ENCODE data around the gene GALE.

- no peak for TF ChIP-seq CTCF (IDR thresholded peaks at IDR 0.05)
- no peak for TF ChIP-seq EP300 (IDR thresholded peaks at IDR 0.05)
Observed at GRCh38 chr1:23823767-23824166, 23.2 kb upstream of the GALE start.

All from gastroesophageal sphincter (tissue), 3 donors.